HEK293 (cell line): ENCODE measurements around the gene CELF4.

Experiments used
- CTCF ChIP-seq: fragments of 450-650 bp; formaldehyde crosslinking; IDR thresholded peaks from 2 replicates; pipeline ENCODE4 v1.5.1; 2016; ENCODE audit warnings: missing biosample characterization, missing genetic modification characterization
- ZNF335 ChIP-seq: fragments of 450-650 bp; formaldehyde crosslinking; conservative IDR thresholded peaks from 2 replicates; pipeline ENCODE4 v1.5.1; 2016; ENCODE audit warnings: missing biosample characterization, missing genetic modification characterization

- TF ChIP-seq ZNF335 (tag by site-specific recombination): no peak
- TF ChIP-seq CTCF (tag by site-specific recombination): no peak
Observed at GRCh38 chr18:37253394-37254235, 312.0 kb downstream of the CELF4 start.
